Cardiac fibroblast (primary cell): Measurements from ENCODE around the gene TRIM66.

Experiments
- DNase-seq, 2 donors: peaks; one replicate each; pipeline versions ENCODE4 v3.0.0 to v3.0.0-alpha.2; 2010; ENCODE audit warnings: low read depth in 2 of 2
- H3K4me3 ChIP-seq, 2 donors: replicated peaks in 1 of 2; 1 replicate in 1 of 2; 2 replicates in 1 of 2; pipeline ENCODE4 v1.5.1; 2011; ENCODE audit warnings: low read depth in 2 of 2, low read length in 2 of 2, mild to moderate bottlenecking in 2 of 2, moderate library complexity in 1 of 2
- CTCF ChIP-seq: IDR thresholded peaks from one replicate; pipeline ENCODE4 v1.5.1; 2011; ENCODE audit warnings: low read depth, mild to moderate bottlenecking, low read length, inconsistent platforms

TRIM66 gene

GRCh38 chr11:8661001-8661795 is 21.3 kb downstream of the TRIM66 start:
- no peak for TF ChIP-seq CTCF
- no peak overlapping the region for H3K4me3 ChIP-seq
- no peak for DNase-seq

GRCh38 chr11:8658321-8659057 is 24.0 kb downstream of the TRIM66 start:
- no peak overlapping the region for H3K4me3 ChIP-seq
- TF ChIP-seq CTCF, result no peak
- peak; percentile 27 to 28 for DNase-seq

GRCh38 chr11:8656291-8656690 is 26.2 kb downstream of the TRIM66 start:
- H3K4me3 ChIP-seq, result no peak overlapping the region
- no peak for DNase-seq
- no peak for TF ChIP-seq CTCF

GRCh38 chr11:8654503-8654902 is 28.0 kb downstream of the TRIM66 start:
- no peak for TF ChIP-seq CTCF
- DNase-seq, result no peak
- H3K4me3 ChIP-seq, result no peak overlapping the region

GRCh38 chr11:8652140-8652539 is 30.3 kb downstream of the TRIM66 start:
- no peak overlapping the region for H3K4me3 ChIP-seq
- DNase-seq, result peak; percentile 73 to 86
- no peak for TF ChIP-seq CTCF

- H3K4me3 ChIP-seq, result no peak overlapping the region
- DNase-seq, result peak in 1 of 2 donors; percentile 53
- TF ChIP-seq CTCF, result no peak
Observed at GRCh38 chr11:8650401-8650990, 32.0 kb downstream of the TRIM66 start.
